DMS153 (cell line): Measurements from ENCODE around the gene CAMTA1.
"Not testable (repeated sequence)": the region's sequence is repeated elsewhere in the genome, so short reads cannot be mapped to it uniquely, and the experiment has no call there.

Experiments
- DNase-seq: peaks from one replicate; lab custom pipeline; 2025; lab: John Stamatoyannopoulos, UW

CAMTA1 gene

DNA sequence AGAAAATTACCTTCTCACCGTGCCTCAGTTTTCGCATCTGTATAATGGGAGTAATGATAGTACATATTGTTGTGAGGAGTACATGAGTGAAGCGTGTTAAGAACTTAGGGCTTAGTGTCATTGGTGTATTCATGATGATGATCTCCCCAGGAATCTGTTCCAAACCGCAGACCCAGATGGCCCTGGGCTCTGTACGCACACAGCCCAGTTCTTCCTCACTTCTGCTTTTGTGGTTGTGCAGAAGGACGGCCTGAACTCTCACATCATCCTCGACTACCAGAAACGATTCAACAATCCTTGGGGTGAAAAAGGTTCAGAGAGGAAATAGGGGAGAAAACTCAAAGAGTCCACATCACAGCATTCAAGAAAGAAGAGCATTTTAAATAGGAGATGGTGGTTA is 323.0 kb downstream of the CAMTA1 start:
- no peak for DNase-seq

DNA sequence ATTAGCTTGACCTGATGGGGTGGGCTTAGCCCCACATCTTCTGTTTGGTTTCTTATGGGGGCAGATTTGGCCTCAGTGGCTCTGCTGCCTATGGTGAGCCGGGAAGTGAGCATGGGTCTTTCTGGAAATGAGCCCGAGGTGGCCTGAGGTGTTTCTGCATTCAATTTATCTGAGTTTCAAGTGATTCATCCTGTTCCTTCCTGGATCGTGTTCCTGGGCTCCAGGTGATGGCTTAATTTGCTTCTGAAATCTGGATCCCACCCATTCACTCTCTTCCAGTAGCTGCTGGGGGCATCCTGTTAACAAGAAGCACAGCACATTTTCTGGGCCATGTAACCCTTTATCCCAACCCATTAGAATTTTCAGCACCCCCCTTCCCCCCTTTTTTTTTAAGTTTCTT is 324.6 kb downstream of the CAMTA1 start:
- no peak for DNase-seq

DNA sequence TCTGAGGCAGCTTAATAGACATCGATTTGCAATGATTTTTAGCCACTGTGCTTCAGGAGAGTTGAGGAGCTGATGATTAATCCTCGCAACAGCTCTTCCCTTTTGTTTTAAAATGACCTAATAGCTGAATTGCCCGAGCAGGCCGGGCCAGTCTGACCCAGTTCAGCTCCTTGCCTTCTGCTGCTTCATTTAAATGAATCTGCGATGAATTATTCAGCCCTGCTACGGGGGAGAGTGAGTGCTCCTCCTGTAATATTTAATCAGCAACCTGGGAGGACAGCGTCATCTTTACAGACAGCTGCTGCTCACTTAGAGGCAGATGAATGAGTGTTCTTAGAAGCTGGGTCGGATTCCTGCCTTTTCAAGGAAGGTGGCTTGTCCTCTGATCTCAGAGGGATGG is 325.1 kb downstream of the CAMTA1 start:
- no peak for DNase-seq

DNA sequence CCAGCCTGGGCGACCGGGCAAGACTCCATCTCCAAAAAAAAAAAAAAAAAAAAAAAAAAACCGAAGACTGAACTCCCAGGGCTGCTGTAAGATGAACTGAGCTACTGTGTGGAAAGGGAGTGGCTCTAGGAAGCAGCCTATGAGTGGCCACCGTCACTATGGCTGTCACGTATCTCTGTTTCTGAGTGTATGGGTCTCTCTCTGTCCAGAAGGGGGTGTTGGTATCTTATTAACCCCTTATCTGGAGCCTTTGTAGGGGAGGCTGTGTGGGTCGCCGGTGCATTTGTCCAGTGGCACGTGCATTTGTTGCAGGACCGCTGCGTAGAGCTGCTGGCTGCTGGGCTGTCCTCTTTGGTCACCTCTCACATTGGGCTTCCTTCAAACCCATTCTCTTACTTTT is 326.6 kb downstream of the CAMTA1 start:
- no peak for DNase-seq

DNA sequence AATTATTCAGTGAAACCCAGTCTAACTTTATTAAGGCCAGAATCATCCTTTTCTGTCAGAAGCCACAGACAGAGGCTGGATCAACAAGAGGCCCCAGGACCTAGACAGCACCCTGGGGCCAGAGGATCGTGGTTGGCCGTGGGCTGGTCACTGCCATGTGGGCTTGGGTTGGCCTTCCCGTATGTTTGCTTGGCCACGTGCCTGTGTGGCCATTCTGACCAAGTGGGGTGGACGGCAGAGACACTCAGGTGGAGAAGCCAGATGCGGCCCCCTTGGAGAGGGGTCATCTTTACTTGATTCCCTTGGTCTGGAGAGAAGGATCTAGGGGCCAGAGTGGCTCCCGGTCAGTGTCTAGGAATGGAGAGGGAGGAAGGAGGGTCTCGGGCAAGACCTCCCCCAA is 327.9 kb downstream of the CAMTA1 start:
- DNase-seq: no peak

DNA sequence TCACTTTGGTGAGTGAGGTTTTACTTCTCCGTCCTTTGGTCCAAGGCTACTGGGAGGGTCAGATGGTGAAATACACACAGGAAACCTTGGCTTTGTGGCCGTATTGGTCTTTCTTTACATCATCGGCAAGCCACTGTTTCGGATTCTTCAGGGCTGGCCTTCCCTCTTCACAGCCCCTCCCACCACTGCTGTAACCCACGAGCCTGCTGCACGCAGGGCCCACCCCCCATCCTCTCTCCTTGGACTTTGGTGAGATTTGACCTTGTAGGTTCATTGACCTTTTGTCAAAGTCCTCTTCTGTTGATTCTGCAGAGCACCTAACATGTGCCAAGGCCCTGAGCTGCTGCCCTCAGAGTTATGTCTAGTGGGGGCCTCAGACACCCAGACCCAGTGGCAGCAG is 328.6 kb downstream of the CAMTA1 start:
- no peak for DNase-seq

DNA sequence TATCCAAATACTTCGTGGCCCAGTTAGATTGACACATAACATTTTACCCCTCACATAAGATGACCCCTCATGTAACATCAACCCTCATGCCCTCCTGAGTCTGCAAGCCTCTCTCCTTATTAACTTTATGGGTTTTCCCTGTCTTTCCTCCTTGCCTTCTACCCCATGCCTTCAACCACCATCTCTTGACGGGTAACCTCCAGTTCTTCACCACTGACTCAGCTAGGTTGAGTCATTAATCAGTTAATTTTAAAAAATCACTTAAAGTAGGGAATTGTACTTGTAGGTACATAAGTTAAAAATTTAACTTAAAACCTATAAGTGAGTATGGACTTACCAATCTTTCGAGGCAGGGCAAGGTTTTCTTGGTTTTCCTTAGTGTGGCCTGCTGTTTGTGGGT is 330.7 kb downstream of the CAMTA1 start:
- DNase-seq: no peak

DNA sequence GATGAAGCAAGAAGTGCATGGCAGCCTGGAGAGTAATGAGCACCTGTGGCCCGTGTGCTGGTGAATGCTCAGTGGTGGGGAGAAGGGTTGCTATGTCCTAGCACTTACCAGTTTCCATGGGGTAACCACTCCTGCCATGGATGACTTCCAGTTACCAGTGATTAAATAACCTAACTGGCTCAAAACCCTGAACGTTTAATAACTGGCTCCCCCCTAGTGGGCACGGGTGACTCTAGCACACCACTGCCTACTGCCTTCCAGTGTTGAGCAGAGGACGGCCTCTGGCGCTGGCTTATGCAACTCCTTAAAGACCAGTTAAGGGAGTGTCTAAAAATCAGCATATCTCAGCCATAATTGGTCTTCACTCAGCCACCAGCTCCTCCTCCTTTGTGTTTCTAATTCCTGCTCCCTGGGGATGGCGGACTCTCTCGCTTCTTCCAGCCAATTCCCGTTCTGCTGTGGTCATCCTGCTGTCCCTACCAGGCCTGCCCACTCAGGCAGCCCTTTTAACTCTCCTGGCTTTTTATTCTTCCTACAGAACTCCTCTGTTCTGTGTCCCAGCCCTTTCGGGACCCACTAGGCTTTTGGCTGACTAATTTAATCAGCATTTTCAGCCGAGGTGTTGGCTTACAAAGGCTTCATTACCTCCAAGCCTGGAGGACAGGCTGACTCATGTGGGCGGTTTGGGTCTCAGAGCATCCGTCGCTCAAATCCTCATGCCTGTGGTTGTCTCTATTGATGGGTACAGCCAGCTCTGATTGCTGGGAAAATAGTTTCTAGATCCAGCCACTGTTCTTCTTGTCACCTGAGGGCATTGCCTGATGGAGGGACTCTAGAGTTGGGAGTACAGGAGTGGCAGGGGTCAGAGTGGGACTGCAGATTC is 332.4 kb downstream of the CAMTA1 start:
- DNase-seq: no peak

DNA sequence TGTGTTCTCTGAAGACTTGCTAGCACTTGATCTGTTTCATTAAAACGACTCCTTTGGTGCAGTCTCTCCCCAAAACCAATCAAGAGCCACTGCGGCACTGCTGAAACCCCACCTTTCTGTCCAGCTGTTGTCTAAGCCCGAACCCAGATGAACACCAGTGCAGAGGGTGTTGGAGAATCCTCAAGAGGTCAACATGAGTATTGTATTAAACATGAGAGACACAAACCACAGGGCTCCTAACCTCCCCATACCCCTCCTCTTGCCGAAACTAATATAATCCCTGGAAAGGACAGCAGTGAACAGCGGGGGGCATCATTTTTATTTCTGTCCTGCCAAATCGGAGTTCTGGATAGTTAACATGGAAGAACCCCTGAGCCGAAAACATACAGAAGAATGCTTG is 333.9 kb downstream of the CAMTA1 start:
- DNase-seq: no peak

DNA sequence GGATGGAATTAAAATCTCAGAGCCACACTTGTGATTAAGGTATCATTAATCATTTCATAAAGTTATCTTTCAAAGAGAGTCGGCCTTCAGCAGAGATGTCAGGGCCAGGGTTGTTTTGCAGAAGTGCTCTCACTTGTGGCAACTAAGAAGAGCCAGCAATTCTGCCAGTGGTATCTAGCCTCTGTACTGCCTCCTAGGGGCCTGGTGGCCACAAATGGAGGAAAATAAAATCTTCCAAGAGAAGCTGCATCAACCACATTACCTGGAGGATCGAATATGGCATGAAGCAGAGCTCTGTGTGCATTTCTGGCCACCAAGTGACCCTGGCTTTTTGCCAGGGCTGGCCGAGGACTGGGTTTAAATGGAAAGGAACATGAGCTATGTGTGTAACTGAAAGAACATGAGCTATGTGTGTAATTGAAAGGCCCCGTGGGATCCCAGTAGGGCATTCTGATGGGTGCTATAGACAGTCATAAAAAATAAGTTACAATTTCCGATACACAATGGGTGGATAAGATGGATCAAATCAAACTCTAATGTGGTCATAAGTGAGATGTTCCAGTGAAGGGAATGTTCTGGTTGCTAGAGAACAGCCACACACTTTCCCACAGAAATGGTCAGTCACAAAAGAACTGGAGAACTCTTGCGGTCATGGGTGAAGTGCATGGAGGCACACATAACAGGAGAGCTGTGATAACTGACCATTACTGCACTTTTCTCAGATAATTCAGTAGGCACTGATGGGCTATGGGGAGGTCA is 335.8 kb downstream of the CAMTA1 start:
- no peak for DNase-seq

DNA sequence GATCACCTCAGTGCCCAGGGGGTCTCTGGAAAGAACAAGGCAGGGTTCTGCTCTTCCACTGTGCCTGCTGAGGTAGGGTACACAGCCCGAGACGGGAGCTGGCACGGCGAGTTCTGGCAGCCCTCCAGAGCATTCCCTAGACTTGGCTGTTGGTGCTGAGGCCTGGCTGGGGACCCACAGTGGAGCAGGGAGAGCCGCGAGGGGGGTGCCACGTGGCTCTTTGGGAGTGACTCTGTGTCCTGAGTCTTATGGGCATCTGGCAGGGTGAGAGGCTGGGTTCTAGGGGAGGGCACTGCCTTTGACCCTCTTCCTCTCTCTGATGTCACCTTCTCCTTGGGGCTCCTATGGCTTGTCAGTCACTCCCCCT is 336.4 kb downstream of the CAMTA1 start:
- DNase-seq: no peak

DNA sequence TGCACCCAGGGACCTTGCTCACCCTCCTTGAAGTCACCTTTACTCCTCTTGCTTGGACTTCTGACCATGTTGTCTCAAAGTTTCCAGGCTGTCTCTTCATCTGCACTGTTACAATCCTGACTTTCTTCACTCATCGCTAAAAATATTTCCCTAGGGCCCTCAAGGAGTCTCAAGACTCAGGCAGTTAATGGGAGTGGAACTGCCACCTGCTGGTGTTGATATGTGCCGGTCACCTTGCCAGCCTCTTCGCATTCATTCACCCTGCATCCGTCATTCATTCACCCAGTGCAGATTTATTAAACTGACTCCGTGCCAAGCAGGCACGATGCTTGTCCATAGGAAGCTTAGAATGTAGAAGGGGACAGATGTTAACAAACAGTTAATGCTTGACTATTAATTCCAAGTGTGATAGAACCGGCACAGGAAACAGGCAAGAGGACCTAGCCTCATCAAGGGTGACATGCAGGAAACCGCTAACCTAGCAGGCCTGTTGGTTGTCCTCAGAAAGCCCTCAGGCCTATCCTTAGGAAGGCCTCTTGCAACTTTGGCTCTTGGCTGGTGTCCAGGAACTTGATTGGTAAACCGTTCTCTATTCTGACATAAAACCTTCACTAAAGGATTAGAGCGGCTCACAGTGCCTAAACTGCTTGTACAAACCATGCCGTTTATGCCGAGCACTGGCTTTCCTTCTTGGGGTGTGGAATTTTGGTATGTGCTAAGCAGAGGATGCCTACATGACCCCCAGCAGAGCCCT is 342.2 kb downstream of the CAMTA1 start:
- no peak for DNase-seq

DNA sequence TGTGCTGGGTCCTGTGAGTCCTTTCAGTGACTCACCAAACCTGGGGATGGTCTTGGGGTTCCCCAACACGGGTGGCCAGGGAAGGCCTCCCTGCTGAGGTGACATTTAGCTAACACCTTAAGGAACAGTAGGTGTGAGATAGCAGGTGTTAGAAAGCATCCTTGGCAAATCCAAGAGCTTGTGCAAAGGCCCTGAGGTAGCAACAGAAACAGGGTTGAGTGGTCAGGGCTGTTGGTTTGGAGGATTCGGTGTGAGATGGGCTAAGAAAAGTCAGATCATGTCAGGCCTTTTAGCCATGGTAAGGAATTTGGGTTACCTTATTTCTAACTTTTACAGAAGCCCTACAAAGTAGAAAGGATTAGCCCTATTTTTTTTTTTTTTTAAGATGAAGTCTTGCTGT is 343.0 kb downstream of the CAMTA1 start:
- DNase-seq: no peak

DNA sequence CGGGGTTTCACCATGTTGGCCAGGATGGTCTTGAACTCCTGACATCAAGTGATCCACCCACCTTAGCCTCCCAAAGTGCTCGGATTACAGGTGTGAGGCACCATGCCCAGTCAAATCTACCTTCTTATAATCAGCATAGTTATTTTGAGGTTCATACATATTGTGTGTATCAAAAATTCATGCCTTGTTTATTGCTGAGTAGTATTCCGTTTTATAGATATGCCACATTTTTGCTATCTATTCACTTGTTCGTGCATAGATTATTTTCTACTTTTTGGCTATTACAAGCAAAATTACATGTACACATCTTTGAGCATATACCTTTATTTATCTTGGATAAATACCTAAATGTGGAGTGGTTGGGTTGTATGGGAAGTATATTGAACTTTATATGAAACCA is 344.9 kb downstream of the CAMTA1 start:
- no peak for DNase-seq

DNA sequence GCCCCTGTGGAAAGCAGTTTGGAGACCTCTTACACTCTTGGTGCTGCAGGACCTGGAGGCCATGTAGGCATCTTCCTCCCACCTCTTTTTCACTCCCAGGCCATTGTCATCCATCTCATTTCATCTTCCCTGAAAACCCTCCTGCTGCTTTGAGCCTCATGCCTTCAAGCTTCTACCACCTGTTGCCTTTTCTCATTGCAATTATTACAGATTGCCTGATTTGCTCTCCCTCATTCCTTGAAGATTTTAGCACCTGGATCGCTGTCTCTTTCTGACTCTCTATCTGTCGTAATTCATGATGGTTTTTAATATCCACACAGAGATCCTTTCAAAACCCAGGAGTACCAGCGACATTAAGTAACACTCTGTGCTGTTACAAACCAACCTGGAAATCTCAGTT is 350.2 kb downstream of the CAMTA1 start:
- no peak for DNase-seq

DNA sequence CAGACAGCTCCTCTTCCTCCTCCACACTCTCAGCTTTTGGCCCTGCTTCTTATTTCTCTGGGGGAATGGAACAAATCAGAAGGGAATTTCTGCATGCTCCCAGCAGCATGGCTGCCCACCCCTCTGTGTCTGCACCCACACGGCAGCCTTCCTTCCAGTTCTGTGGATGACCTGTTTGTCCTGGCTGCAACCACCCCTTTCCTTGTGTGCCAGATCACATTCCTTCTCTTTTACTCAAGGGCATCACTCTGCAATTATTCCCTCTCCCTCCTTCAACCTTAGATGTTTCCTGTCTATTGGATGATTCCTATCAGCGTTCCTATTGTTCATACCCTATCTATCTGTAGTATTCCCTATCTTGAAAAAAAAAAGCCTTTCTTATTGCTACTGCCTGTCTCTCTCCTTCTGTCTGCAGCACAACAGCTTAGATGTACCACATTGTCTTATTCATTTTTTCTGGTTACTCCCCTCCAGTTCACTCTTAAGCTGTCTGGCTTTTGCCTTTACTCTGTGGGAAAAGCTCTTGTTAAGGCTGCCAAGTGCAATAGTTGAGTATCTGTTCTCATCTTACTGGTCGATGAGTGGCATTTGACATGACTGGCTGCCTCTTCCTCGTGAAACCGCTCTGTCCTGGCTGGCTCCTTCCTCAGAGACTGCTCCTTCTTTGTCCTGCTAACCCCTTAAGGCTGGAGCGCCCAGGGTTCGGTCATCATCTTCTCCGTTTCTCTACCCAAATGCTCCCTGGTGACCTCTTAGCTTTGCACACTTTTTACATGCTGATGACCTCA is 351.1 kb downstream of the CAMTA1 start:
- no peak for DNase-seq

DNA sequence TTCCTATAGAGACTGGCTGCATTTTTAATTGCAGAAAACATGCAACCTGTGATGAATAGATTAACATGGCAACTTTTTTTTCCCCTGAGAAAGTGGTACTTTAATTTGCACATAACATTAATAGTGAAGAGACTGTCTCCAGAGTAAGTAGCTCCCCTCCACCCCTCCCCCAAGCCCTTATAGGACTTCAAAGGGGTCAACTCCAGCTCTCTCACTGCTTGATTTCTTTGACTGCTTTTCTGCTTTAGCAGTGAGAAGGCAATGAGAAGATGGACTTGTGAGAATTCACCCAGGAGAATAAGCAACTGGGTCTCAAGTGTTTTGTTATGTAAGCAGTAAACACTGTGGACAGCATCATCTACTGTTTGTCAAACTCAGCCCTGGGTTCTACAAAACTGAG is 355.0 kb downstream of the CAMTA1 start:
- DNase-seq: no peak

DNA sequence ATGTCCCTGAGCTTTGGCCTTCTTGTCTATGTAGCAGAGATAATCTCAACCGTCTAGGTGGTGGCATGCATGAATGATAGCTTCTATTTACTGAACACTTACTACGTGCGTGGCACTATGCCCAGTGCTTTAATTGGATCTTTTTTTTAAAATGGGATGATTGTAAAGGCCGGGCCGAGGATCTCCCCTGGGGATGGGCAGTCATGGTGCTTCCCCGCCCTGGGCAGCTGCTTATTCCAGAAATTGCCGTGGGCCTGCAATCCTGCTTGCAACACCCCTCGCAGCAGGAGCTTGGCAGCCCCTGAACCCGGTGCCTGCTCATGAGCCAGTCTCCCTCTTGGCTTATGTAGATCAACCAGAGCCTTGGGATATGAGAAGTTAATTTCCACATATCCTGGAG is 360.7 kb downstream of the CAMTA1 start:
- DNase-seq: no peak

DNA sequence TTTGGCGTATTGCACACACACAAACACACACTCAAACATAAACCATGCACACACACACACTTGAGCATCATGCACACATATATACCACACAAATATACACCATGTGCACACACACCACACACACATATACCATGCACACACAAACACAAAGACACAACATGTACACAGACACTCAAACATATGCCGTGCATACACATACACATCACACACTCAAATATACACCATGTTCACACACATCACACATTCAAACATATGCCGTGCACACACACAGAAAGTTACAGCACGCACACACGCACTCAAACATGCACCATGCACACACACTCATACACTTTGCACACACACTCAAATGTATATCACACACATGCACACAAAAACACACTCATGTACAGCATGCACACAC is 361.5 kb downstream of the CAMTA1 start:
- DNase-seq: no peak

DNA sequence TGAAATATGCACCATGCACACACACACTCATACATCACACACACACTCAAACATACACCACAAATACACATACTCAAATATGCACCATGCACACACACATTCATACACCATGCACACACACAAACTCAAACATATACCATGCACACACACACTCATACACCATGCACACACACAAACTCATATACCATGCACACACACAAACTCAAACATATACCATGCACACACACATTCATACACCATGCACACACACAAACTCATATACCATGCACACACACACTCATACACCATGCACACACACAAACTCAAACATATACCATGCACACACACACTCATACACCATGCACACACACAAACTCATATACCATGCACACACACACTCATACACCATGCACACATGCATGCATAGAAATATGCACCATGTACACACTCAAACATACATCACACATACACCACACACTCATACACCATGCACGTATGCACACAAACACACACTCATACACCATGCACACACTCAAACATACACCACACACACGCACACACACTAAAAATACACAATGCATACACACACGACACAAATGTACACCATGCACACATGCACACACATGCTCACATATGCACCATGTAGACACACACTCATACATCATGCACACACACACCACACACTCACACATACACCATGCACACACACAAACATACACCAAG is 362.5 kb downstream of the CAMTA1 start:
- DNase-seq: not testable (repeated sequence)

DNA sequence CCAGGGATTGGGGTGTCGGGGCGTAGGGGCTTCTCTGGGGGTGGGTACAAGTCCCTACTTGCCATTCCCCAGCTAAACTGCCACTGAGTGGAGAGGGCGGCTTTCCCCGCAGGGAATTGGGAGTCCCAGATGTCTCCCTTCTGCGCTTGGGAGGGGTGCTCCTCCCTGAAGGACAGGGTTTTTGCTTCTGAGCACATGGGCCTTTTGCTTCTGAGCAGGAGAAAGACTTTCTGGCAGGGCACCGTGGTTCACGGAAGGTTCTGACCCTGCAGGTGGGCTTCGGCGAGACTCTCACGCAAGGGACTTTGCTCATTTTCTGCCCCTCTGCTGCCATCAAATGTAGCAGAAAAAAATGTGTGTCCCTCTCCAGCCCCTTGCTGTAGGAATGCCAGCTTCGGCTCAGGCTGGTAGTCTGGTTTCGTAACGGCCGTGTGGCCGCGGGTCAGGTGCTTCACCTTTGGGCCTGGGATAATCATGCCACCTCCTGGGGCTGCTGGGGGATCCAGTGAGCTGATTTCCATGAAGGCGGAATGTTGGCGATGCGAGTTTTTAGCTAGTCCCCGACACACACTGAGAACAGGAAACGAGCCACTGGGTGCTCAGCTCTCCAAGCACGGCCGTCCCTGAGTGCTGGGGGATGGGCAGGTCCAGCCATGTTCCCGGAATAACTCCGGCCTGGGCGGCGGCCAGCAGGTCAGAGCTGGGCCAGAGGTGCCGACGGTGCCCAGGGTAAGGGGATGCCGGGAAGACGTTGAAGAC is 364.0 kb downstream of the CAMTA1 start:
- peak; percentile 36 for DNase-seq
